ENCODE data around the gene MAP3K19.

- TF ChIP-seq CTCF (optimal IDR thresholded peaks at IDR 0.05 in 1 of 3, IDR thresholded peaks at IDR 0.05 in 1 of 3, conservative IDR thresholded peaks at IDR 0.05 in 1 of 3; ENCODE audit: extremely low read depth in 1 of 3, insufficient read depth in 2 of 3, low read length in 3 of 3), result no peak
- TF ChIP-seq EZH2 (IDR thresholded peaks at IDR 0.05; ENCODE audit: low read length), result no peak
Observed at GRCh38 chr2:134982603-134983002, 64.6 kb downstream of the MAP3K19 start.
